GM12878 (cell line): ENCODE results near the gene IGSF6. TPM values are rescaled to one million over a fixed set of nuclear protein-coding genes. Genes with fewer than 3 reads are reported as not detected.

ENCODE experiments used
- ATAC-seq: fragments of 200-7000 bp; cut with Tn5 transposase; 3 replicates; pipeline ENCODE4 v1.9.1; 2020; ENCODE audit warnings: mild to moderate bottlenecking, moderate library complexity
- BruUV-seq: library from RNA; stranded (reverse); fragments of 400-500 nt; replicated peaks from 2 replicates; lab custom pipeline; 2021; lab: Mats Ljungman, UMichigan
- CTCF ChIA-PET: fragments of 300-600 bp; sonication (Branson Sonifier 250); formaldehyde crosslinking; extraction: SDS; loops from one replicate; lab custom pipeline; 2021; ENCODE audit warnings: inconsistent platforms; lab: Yijun Ruan, JAX
- POLR2A ChIA-PET: fragments of 350-600 bp; formaldehyde crosslinking; extraction: SDS; loops from one replicate; lab custom pipeline; 2021; ENCODE audit warnings: inconsistent platforms; lab: Charles Lee
- RAD21 ChIA-PET: fragments of 300-600 bp; sonication (Branson Sonifier 250); formaldehyde crosslinking; loops from one replicate; lab custom pipeline; 2023; ENCODE audit warnings: antibody characterized with exemption; ENCODE audit not compliant: unreplicated experiment; lab: Charles Lee
- SMC1A ChIA-PET: fragments of 300-600 bp; sonication (Branson Sonifier 250); formaldehyde crosslinking; loops from one replicate; lab custom pipeline; 2023; ENCODE audit not compliant: unreplicated experiment, uncharacterized antibody; lab: Charles Lee
- DNase-seq: peaks from one replicate; pipeline ENCODE4 v3.0.0-alpha.2; 2011; ENCODE audit warnings: low read depth, low spot score
- FAIRE-seq: peaks from 3 replicates; lab custom pipeline; 2011; peaks lifted over from hg19 to GRCh38; lab: Jason Lieb, UNC
- H2AFZ ChIP-seq: 2 replicates; pipeline ENCODE4 v1.6.0; 2011; ENCODE audit warnings: low read depth, low read length, control low read depth; ENCODE audit not compliant: control insufficient read depth
- H3K27ac ChIP-seq: 2 replicates; pipeline ENCODE4 v1.5.1; 2011; ENCODE audit warnings: control low read depth; ENCODE audit not compliant: control insufficient read depth, insufficient read depth
- H3K27me3 ChIP-seq, 2 experiments: replicated peaks in 1 of 2; 2 replicates each; pipeline versions ENCODE4 v1.6.0 to v1.6.1; 2011; ENCODE audit warnings: low read length in 1 of 2; ENCODE audit not compliant: control insufficient read depth in 2 of 2, insufficient read depth in 2 of 2
- H3K36me3 ChIP-seq, 2 experiments: 2 replicates each; pipeline ENCODE4 v1.5.1; 2011; ENCODE audit warnings: low read length in 1 of 2; ENCODE audit not compliant: control insufficient read depth in 2 of 2, insufficient read depth in 2 of 2
- H3K4me1 ChIP-seq: 2 replicates; pipeline ENCODE4 v1.6.1; 2011; ENCODE audit warnings: mild to moderate bottlenecking, low read length, moderate library complexity, mixed read lengths; ENCODE audit not compliant: control insufficient read depth, insufficient read depth
- H3K4me2 ChIP-seq: 2 replicates; pipeline ENCODE4 v1.6.0; 2011; ENCODE audit warnings: control low read depth; ENCODE audit not compliant: control insufficient read depth, insufficient read depth
- H3K4me3 ChIP-seq: fragments of 200-600 bp; sonication (generic); 2 replicates; pipeline ENCODE4 v1.5.1; 2016
- H3K79me2 ChIP-seq: 2 replicates; pipeline ENCODE4 v1.6.0; 2011; ENCODE audit warnings: low read length; ENCODE audit not compliant: control insufficient read depth, insufficient read depth
- H3K9ac ChIP-seq: 2 replicates; pipeline ENCODE4 v1.8.0; 2011; ENCODE audit warnings: low read length, control low read depth, mixed read lengths; ENCODE audit not compliant: control insufficient read depth, insufficient read depth
- H3K9me3 ChIP-seq: replicated peaks from 3 replicates; pipeline ENCODE4 v1.5.1; 2011; ENCODE audit warnings: mild to moderate bottlenecking, low read length; ENCODE audit not compliant: control insufficient read depth, insufficient read depth
- H4K20me1 ChIP-seq: 2 replicates; pipeline ENCODE4 v1.6.0; 2011; ENCODE audit not compliant: control insufficient read depth, insufficient read depth
- ASH2L ChIP-seq: fragments of 300-600, 200-600 bp; sonication (generic); IDR thresholded peaks from 2 replicates; pipeline ENCODE4 v1.6.1; 2017; ENCODE audit warnings: low read depth, mild to moderate bottlenecking, borderline replicate concordance
- CBFB ChIP-seq: IDR thresholded peaks from 2 replicates; pipeline ENCODE4 v1.6.1; 2016; ENCODE audit warnings: antibody characterized with exemption, low read depth
- CEBPB ChIP-seq, 2 experiments: fragments of 150-350 bp in 1 of 2; IDR thresholded peaks; 2 replicates each; pipeline ENCODE4 v1.6.1; 2012 to 2014; ENCODE audit warnings: low read depth in 2 of 2, low read length in 2 of 2, borderline replicate concordance in 1 of 2, inconsistent platforms in 1 of 2
- CHD4 ChIP-seq: fragments of 200-600 bp; sonication (generic); IDR thresholded peaks from 2 replicates; pipeline ENCODE4 v1.6.1; 2016; ENCODE audit warnings: mild to moderate bottlenecking
- EED ChIP-seq: sonication (generic); IDR thresholded peaks from 2 replicates; pipeline ENCODE4 v1.6.1; 2016; ENCODE audit warnings: antibody characterized with exemption, low read depth
- HSF1 ChIP-seq: fragments of 150-350 bp; IDR thresholded peaks from 2 replicates; pipeline ENCODE4 v1.6.1; 2014; ENCODE audit warnings: mild to moderate bottlenecking, low read depth, low read length
- IRF3 ChIP-seq: fragments of 450-650 bp; IDR thresholded peaks from 2 replicates; pipeline ENCODE4 v1.6.1; 2014; ENCODE audit warnings: mild to moderate bottlenecking
- JUNB ChIP-seq: IDR thresholded peaks from 2 replicates; pipeline ENCODE4 v1.6.1; 2016; ENCODE audit warnings: antibody characterized with exemption, mild to moderate bottlenecking
- KLF5 ChIP-seq: fragments of 450-650 bp; IDR thresholded peaks from 2 replicates; pipeline ENCODE4 v1.6.1; 2014; ENCODE audit warnings: mild to moderate bottlenecking; ENCODE audit not compliant: partially characterized antibody
- MEF2A ChIP-seq: IDR thresholded peaks from 2 replicates; pipeline ENCODE4 v1.6.1; 2011; ENCODE audit warnings: low read depth, mild to moderate bottlenecking, low read length, moderate library complexity; ENCODE audit not compliant: insufficient read depth
- MXI1 ChIP-seq: fragments of 150-350 bp; IDR thresholded peaks from 2 replicates; pipeline ENCODE4 v1.6.1; 2011; ENCODE audit warnings: low read depth, mild to moderate bottlenecking, inconsistent platforms, low read length, improper control_type of control experiment
- NBN ChIP-seq: fragments of 450-650 bp; IDR thresholded peaks from 2 replicates; pipeline ENCODE4 v1.6.1; 2016
- NR2F1 ChIP-seq: fragments of 450-650 bp; conservative IDR thresholded peaks from 2 replicates; pipeline ENCODE4 v1.6.1; 2017; ENCODE audit warnings: mild to moderate bottlenecking
- SIX5 ChIP-seq: IDR thresholded peaks from 2 replicates; pipeline ENCODE4 v1.6.1; 2011; ENCODE audit warnings: mild to moderate bottlenecking, low read depth, low read length, moderate library complexity; ENCODE audit not compliant: severe bottlenecking
- SUPT20H ChIP-seq: IDR thresholded peaks from 2 replicates; pipeline ENCODE4 v1.6.1; 2011; ENCODE audit warnings: low read depth, mild to moderate bottlenecking, low read length, moderate library complexity, borderline replicate concordance; ENCODE audit not compliant: control insufficient read depth
- TCF3 ChIP-seq: IDR thresholded peaks from 2 replicates; pipeline ENCODE4 v1.6.1; 2012; ENCODE audit warnings: low read depth, mild to moderate bottlenecking, low read length, borderline replicate concordance; ENCODE audit not compliant: insufficient read depth
- YY1 ChIP-seq: IDR thresholded peaks from 2 replicates; pipeline ENCODE4 v1.6.1; 2011; ENCODE audit warnings: low read depth, mild to moderate bottlenecking, low read length
- ZBED1 ChIP-seq: IDR thresholded peaks from 2 replicates; pipeline ENCODE4 v1.6.1; 2016; ENCODE audit warnings: borderline replicate concordance
- WGBS: methylation state at CpG from one replicate; pipeline ENCODE4 v1.1.6; 2016; ENCODE audit warnings: low lambda C conversion rate; ENCODE audit not compliant: insufficient replicate concordance, insufficient coverage; ENCODE audit errors: missing lambda C conversion rate; 5-methylcytosine and 5-hydroxymethylcytosine counted together
- in situ Hi-C: fragments of 300-500 bp; cut with MboI; formaldehyde crosslinking; loops from 9 replicates; pipeline ENCODE4 v1.14.3; 2018; ENCODE audit warnings: mixed read lengths
- intact Hi-C: fragments of 100-400 bp; cut with micrococcal nuclease; formaldehyde crosslinking; loops from one replicate; pipeline ENCODE4 v1.14.2; 2022; ENCODE audit not compliant: unreplicated experiment
- polyA plus RNA-seq, 11 experiments: library from polyadenylated mRNA; depleted of rRNA in 4 of 11; unstranded in 6 of 11; stranded (reverse) in 5 of 11; fragments of >200 nt; fragmentation: Nextera tagmentation in 4 of 11; fragmentation: Illumina TruSeq in 1 of 11; extraction: Ambion mirVana in 4 of 11; extraction: Trizol in 1 of 11; gene quantifications; 1 replicate in 1 of 11; 2 replicates in 10 of 11; pipeline versions ENCODE4 v1.2.1 to v1.2.3, GENCODE V29; 2011 to 2016; ENCODE audit warnings: inconsistent platforms in 2 of 11, missing spikeins in 2 of 11, low read depth in 1 of 11
- total RNA-seq, 4 experiments: library from RNA; depleted of rRNA in 3 of 4; stranded (reverse); fragments of >200 nt in 3 of 4; fragmentation: Illumina TruSeq in 1 of 4; extraction: Trizol in 1 of 4; gene quantifications; 2 replicates each; pipeline versions ENCODE4 v1.2.1 to v1.2.3, GENCODE V29; 2013 to 2021
- TF ChIP-seq, protein P1 (sequence below): IDR thresholded peaks from 2 replicates; pipeline ENCODE4 v1.6.1; 2011; ENCODE audit warnings: low read depth, mild to moderate bottlenecking, low read length, moderate library complexity, borderline replicate concordance; ENCODE audit errors: extremely low read depth

Gene IGSF6
- total and polyA plus RNA-seq, 10 of the 15 experiments (the other 5 are each of a cell fraction or from before 2014, with no cell fraction given) = 0.32 to 1.2 (median 0.72) TPM

DNA sequence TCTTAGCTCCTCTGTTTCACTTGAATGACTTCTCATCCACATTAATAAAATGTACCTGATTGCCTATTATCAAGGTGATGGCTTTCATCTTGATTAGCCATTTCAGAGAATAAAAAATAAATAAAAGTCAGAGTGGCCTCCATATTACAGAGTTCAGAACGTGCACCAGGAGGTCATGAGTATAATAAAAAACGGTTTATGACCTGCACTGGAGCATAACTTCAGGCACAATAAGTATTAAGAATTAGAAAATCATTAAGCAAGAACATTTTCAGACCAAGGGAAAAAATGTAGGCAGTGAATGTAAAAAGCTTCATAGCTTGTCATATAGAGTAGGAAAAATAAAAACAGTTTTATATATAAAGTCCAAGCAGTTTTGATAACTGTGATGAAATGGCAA lies 41.6 kb downstream of the IGSF6 start:
- BruUV-seq = no TSS peak
- Histone ChIP-seq H3K4me3 (no peak overlapping the region), H3K36me3 (no peaks in the 10 kb centered on the region; a peak in 2 of 4 replicates), H3K27ac (no peak overlapping the region), H3K4me1 (peaks cover 19% of the 10 kb centered on the region), H3K9ac (no peak overlapping the region), H3K27me3 (no peaks in the 10 kb centered on the region), H4K20me1 (peaks cover 2% of the 10 kb centered on the region; the same call in 1 of the 2 replicates), H2AFZ (no peak overlapping the region), H3K79me2 (peaks cover 13% of the 10 kb centered on the region), H3K9me3 (no peaks in the 10 kb centered on the region), H3K4me2 (no peak overlapping the region)
- ChIA-PET CTCF (interaction anchor here (0.7 to 1.8 kb wide), 8 partner anchors 10 to 97 kb away, joined by 3 to 5 read pairs (median 4); no protein-coding TSS in a partner anchor), SMC1A (interaction anchor here (1.0 to 2.2 kb wide), 8 partner anchors 10 to 31 kb away, joined by 3 to 6 read pairs (median 4); no protein-coding TSS in a partner anchor), POLR2A (no interaction called here), RAD21 (no interaction called here)
- DNase-seq (no peak), FAIRE-seq (no peak), ATAC-seq (no peak)
- TF ChIP-seq YY1 = no peak
- no peak for TF ChIP-seq SIX5
- no peak for TF ChIP-seq CHD4
- no peak for TF ChIP-seq MEF2A
- TF ChIP-seq CBFB = no peak
- TF ChIP-seq HSF1 = no peak
- no peak for TF ChIP-seq SUPT20H
- no peak for TF ChIP-seq EED
- TF ChIP-seq TCF3 = no peak
- no peak for TF ChIP-seq KLF5
- TF ChIP-seq, protein P1, sequence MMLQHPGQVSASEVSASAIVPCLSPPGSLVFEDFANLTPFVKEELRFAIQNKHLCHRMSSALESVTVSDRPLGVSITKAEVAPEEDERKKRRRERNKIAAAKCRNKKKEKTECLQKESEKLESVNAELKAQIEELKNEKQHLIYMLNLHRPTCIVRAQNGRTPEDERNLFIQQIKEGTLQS = no peak
- TF ChIP-seq NBN = no peak
- TF ChIP-seq ZBED1 = no peak
- no peak for TF ChIP-seq ASH2L
- TF ChIP-seq IRF3 = no peak
- no peak for TF ChIP-seq NR2F1
- TF ChIP-seq MXI1 = no peak
- no peak for TF ChIP-seq CEBPB (IDR thresholded peaks at IDR 0.05; ENCODE audit: borderline replicate concordance in 1 of 2, low read depth in 2 of 2, low read length in 2 of 2)
- no peak for TF ChIP-seq JUNB
- in situ Hi-C loops (no loop called here), intact Hi-C loops (no loop called here)
- WGBS = 75% methylated on average over 2 of the region's 2 CpGs
